Measurements from ENCODE around the gene DLAT.

GRCh38 chr11:112103446-112103845 lies 78.2 kb downstream of the DLAT start:
- no peak for TF ChIP-seq CTCF (IDR thresholded peaks at IDR 0.05; ENCODE audit: poor library complexity)
- TF ChIP-seq EZH2 (IDR thresholded peaks at IDR 0.05; ENCODE audit: borderline replicate concordance), result no peak
- no peak for TF ChIP-seq EZH2phosphoT487 (IDR thresholded peaks at IDR 0.05; ENCODE audit: low read depth, severe bottlenecking, unreplicated experiment)
